Measurements from ENCODE around the gene HOXC4. TPM values are rescaled to one million over a fixed set of nuclear protein-coding genes. Genes with fewer than 3 reads are reported as not detected.
"Not testable (repeated sequence)": the region's sequence is repeated elsewhere in the genome, so short reads cannot be mapped to it uniquely, and the experiment has no call there.

Gene HOXC4
- polyA plus RNA-seq, 1 experiment, result not detected

DNA sequence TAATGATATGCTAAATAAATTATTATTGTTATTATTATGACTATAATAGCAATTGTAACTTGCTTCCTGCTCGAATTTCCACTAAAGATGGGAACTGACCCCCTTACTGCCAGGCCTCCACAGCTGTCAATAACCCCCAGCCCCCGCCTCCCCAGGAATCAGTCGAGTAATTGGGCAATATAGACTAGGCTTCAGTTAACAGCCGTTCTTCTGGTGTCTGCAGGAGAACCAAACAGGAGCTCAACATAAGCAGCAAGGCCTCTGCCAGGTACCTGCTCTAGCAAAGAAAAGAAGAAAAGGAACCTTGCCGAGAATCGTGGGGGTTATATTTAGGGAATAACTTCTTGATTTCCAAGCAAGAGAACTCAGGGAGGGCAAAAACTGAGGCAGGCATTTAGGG, 21.8 kb downstream of the HOXC4 start:
- H3K4me3 ChIP-seq (ENCODE audit: low read depth, low read length), result no peak overlapping the region
- no peaks in the 10 kb centered on the region for H3K9me3 ChIP-seq (ENCODE audit: control insufficient read depth, insufficient read depth, low read length)
- TF ChIP-seq, protein P1, sequence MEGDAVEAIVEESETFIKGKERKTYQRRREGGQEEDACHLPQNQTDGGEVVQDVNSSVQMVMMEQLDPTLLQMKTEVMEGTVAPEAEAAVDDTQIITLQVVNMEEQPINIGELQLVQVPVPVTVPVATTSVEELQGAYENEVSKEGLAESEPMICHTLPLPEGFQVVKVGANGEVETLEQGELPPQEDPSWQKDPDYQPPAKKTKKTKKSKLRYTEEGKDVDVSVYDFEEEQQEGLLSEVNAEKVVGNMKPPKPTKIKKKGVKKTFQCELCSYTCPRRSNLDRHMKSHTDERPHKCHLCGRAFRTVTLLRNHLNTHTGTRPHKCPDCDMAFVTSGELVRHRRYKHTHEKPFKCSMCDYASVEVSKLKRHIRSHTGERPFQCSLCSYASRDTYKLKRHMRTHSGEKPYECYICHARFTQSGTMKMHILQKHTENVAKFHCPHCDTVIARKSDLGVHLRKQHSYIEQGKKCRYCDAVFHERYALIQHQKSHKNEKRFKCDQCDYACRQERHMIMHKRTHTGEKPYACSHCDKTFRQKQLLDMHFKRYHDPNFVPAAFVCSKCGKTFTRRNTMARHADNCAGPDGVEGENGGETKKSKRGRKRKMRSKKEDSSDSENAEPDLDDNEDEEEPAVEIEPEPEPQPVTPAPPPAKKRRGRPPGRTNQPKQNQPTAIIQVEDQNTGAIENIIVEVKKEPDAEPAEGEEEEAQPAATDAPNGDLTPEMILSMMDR (IDR thresholded peaks at IDR 0.05; ENCODE audit: low read depth, low read length), result no peak
- DNase-seq (ENCODE audit: low read depth, low spot score), result no peak
- H3K27ac ChIP-seq (ENCODE audit: low read depth, low read length), result no peak overlapping the region
- CTCF ChIA-PET, result interaction anchor here (1.9 kb wide), 1 partner anchor 126 kb away, joined by 5 read pairs; no protein-coding TSS in a partner anchor
- POLR2A ChIA-PET, result no interaction called here
- peaks cover 13% of the 10 kb centered on the region for H3K27me3 ChIP-seq (ENCODE audit: control insufficient read depth, insufficient read depth, low read length)

DNA sequence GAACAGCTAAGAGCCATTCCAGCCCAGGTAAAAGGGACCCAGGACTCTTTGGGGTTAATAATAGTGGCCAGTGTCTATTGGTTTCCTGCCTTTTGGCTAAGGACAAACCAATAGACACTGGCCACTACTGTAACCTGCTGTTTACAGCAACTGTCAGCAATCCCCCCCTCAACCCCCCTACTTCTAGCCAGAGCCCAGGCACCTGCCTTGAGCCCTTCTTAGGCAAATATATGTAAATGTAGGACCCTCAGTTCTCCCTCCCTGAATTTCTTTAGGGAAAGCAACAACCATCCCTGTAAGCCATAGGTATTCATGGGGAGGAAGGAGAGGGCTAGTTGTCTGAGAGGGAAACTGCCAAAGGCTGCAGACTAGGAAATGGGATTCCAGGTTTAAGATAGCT, 22.3 kb downstream of the HOXC4 start:
- peaks cover 15% of the 10 kb centered on the region for H3K27me3 ChIP-seq (ENCODE audit: control insufficient read depth, insufficient read depth, low read length)
- DNase-seq (ENCODE audit: low read depth, low spot score), result no peak
- no peak overlapping the region for H3K27ac ChIP-seq (ENCODE audit: low read depth, low read length)
- POLR2A ChIA-PET, result no interaction called here
- TF ChIP-seq, protein P1 (IDR thresholded peaks at IDR 0.05; ENCODE audit: low read depth, low read length), result no peak
- no peak overlapping the region for H3K4me3 ChIP-seq (ENCODE audit: low read depth, low read length)
- no peaks in the 10 kb centered on the region for H3K9me3 ChIP-seq (ENCODE audit: control insufficient read depth, insufficient read depth, low read length)
- CTCF ChIA-PET, result interaction anchor here (1.9 kb wide), 1 partner anchor 125 kb away, joined by 5 read pairs; no protein-coding TSS in a partner anchor

GRCh38 chr12:54077843-54078242, 24.2 kb downstream of the HOXC4 start:
- H3K9me3 ChIP-seq (ENCODE audit: control insufficient read depth, insufficient read depth, low read length); CTCF ChIA-PET; H3K4me3 ChIP-seq (ENCODE audit: low read depth, low read length); POLR2A ChIA-PET; H3K27ac ChIP-seq (ENCODE audit: low read depth, low read length); DNase-seq (ENCODE audit: low read depth, low spot score): not testable (repeated sequence)
- peaks cover 20% of the 10 kb centered on the region for H3K27me3 ChIP-seq (ENCODE audit: control insufficient read depth, insufficient read depth, low read length)

DNA sequence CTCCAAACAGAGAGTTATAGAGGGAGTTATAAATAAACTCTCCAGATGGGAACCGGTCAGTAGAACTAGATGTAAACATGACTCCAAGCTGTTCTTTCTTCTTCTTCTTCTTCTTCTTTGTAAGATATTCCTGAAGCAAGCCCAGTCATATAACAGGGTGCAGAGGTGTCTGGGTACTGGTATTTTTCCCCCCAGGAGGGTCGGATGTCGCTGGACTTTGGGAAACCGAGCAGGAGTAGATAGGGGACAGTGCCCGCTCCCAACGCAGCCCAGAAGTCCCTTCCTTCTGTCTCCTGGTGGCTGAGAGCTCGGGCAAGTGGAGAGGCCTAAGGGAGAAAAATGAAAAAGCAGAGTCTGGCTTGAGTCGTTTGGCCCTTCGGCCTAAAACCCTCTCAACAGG, 25.5 kb downstream of the HOXC4 start:
- H3K27ac ChIP-seq (ENCODE audit: low read depth, low read length); H3K4me3 ChIP-seq (ENCODE audit: low read depth, low read length); DNase-seq (ENCODE audit: low read depth, low spot score); H3K9me3 ChIP-seq (ENCODE audit: control insufficient read depth, insufficient read depth, low read length); POLR2A ChIA-PET; CTCF ChIA-PET: not testable (repeated sequence)
- H3K27me3 ChIP-seq (ENCODE audit: control insufficient read depth, insufficient read depth, low read length), result peaks cover 26% of the 10 kb centered on the region

DNA sequence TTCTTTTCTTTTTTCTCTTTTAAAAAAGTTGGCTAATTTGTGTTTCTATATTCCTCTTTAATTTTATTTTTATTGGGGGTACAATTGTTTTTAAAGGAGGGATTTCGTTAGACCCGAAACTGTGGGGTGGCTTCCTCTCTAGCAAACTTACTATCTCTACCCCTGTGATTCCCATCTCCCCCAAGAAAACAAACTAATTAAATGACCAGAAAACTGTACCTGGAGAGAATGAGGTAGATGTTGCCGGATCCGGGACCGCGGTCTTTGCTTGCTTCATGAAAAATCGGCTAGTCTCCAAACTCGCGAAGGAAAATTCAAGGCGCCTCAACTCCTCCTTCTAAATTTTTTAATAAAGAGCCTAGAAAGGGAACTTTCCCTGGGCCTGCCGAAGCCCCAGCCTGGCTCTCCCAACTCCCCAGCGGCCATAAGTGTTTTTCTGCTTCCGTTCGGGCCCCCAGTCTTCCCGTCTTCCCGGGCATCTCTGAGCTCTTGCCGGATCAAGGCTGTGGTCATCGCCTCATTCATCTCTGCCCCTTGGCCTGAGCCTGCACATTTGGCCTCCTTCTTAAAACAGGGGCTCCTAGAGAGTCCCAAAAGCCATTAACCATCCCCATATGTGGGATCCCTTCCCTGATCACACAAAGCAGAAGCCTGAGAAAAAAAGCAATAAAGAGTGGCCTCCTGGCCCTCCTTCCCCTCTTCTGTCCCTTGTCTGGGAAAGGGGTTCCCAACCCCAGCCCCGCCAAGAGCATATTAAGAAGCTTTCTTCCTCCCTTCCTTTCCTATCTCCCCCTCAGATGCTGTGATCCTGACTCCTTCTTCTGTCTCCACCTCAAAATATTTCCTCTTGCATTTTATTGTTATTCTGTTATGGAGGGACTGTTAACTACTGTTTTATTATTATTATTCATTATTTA, 26.6 kb downstream of the HOXC4 start:
- H3K27ac ChIP-seq (ENCODE audit: low read depth, low read length); H3K4me3 ChIP-seq (ENCODE audit: low read depth, low read length); POLR2A ChIA-PET; H3K9me3 ChIP-seq (ENCODE audit: control insufficient read depth, insufficient read depth, low read length); DNase-seq (ENCODE audit: low read depth, low spot score): not testable (repeated sequence)
- CTCF ChIA-PET, result interaction anchor here (0.6 kb wide), 1 partner anchor 15 kb away, joined by 4 read pairs; no protein-coding TSS in a partner anchor
- H3K27me3 ChIP-seq (ENCODE audit: control insufficient read depth, insufficient read depth, low read length), result peaks cover 26% of the 10 kb centered on the region

GRCh38 chr12:54081053-54081514, 27.4 kb downstream of the HOXC4 start:
- H3K4me3 ChIP-seq (ENCODE audit: low read depth, low read length); H3K27ac ChIP-seq (ENCODE audit: low read depth, low read length); POLR2A ChIA-PET; DNase-seq (ENCODE audit: low read depth, low spot score); H3K9me3 ChIP-seq (ENCODE audit: control insufficient read depth, insufficient read depth, low read length): not testable (repeated sequence)
- peaks cover 22% of the 10 kb centered on the region for H3K27me3 ChIP-seq (ENCODE audit: control insufficient read depth, insufficient read depth, low read length)
- CTCF ChIA-PET, result interaction anchor here (0.6 kb wide), 1 partner anchor 16 kb away, joined by 4 read pairs; no protein-coding TSS in a partner anchor

DNA sequence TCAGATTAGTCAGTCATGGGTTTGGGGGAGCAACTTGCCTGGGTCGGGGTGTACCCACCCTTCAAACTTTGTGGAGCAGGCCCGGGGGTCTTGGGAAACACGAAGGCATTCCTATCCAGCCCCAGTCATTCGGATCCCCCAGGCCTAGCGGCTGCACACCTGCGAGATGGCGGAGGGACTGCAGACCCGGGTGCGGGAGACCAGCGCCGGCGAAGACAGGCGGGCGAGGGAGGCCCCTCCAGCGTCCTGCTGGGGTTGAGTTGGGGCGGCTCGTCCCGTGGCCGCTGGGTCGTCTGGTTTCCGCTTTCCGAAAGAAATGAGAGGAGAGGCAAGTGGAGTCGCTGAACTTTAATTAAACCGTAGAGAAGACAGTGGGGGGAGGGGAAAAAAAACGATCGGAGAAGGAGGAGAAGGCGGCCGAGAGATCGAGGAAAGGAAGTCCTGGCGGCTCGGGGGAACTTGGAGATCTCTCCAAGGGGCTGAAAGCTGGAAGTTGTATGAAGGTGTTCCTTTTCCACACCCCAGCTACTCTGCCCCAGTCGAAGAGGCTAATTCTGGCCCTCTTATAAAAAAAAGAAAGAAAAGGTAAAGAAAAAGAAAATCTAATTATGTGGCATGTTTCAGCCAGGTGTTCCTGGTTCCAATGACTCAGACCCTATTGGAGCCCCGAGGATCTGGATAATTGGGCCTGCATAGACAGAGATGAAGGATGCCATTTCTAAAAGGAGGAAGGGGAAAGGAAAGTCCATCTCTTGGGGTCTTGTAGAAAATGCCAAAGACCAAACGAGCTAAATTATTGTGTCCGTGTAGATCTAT, 28.2 kb downstream of the HOXC4 start:
- H3K9me3 ChIP-seq (ENCODE audit: control insufficient read depth, insufficient read depth, low read length); DNase-seq (ENCODE audit: low read depth, low spot score); CTCF ChIA-PET; H3K4me3 ChIP-seq (ENCODE audit: low read depth, low read length); POLR2A ChIA-PET; H3K27ac ChIP-seq (ENCODE audit: low read depth, low read length): not testable (repeated sequence)
- peaks cover 20% of the 10 kb centered on the region for H3K27me3 ChIP-seq (ENCODE audit: control insufficient read depth, insufficient read depth, low read length)
